SHP77 treated with DMSO at 0.1 percent for 48 hours (cell line): ENCODE data around the gene NSD2.

Source experiments
- DNase-seq: peaks from one replicate; lab custom pipeline; 2025; lab: John Stamatoyannopoulos, UW

The NSD2 gene

GRCh38 chr4:1945124-1945895, 74.1 kb downstream of the NSD2 start:
- no peak for DNase-seq

- no peak for DNase-seq
Measured at GRCh38 chr4:1945912-1946311, 74.7 kb downstream of the NSD2 start.

GRCh38 chr4:1948232-1948631, 77.0 kb downstream of the NSD2 start:
- DNase-seq, result no peak

- no peak for DNase-seq
Measured at GRCh38 chr4:1948892-1949436, 77.8 kb downstream of the NSD2 start.

GRCh38 chr4:1950369-1950768, 79.2 kb downstream of the NSD2 start:
- no peak for DNase-seq

GRCh38 chr4:1952058-1952700, 81.0 kb downstream of the NSD2 start:
- DNase-seq, result no peak

GRCh38 chr4:1952719-1953118, 81.5 kb downstream of the NSD2 start:
- DNase-seq, result no peak

GRCh38 chr4:1953335-1953734, 82.1 kb downstream of the NSD2 start:
- no peak for DNase-seq

GRCh38 chr4:1956631-1957030, 85.4 kb downstream of the NSD2 start:
- no peak for DNase-seq

GRCh38 chr4:1958276-1959103, 87.3 kb downstream of the NSD2 start:
- no peak for DNase-seq

- DNase-seq, result no peak
Measured at GRCh38 chr4:1959104-1959384, 87.9 kb downstream of the NSD2 start.

GRCh38 chr4:1960170-1960825, 89.1 kb downstream of the NSD2 start:
- DNase-seq, result no peak

- DNase-seq, result no peak
Measured at GRCh38 chr4:1961038-1961437, 89.8 kb downstream of the NSD2 start.

- DNase-seq, result no peak
Measured at GRCh38 chr4:1961563-1961962, 90.4 kb downstream of the NSD2 start.

- DNase-seq, result no peak
Measured at GRCh38 chr4:1962980-1963379, 91.8 kb downstream of the NSD2 start.

GRCh38 chr4:1964443-1964842, 93.2 kb downstream of the NSD2 start:
- no peak for DNase-seq

- DNase-seq, result no peak
Measured at GRCh38 chr4:1964971-1965370, 93.8 kb downstream of the NSD2 start.

- no peak for DNase-seq
Measured at GRCh38 chr4:1967512-1968149, 96.4 kb downstream of the NSD2 start.

- DNase-seq, result no peak
Measured at GRCh38 chr4:1968686-1969295, 97.6 kb downstream of the NSD2 start.

GRCh38 chr4:1969928-1970723, 98.9 kb downstream of the NSD2 start:
- no peak for DNase-seq

- no peak for DNase-seq
Measured at GRCh38 chr4:1970926-1971325, 99.7 kb downstream of the NSD2 start.
